Right atrium auricular region (tissue), 2 donors: ENCODE data around the gene PHKB. TPM values are rescaled to one million over a fixed set of nuclear protein-coding genes. Genes with fewer than 3 reads are reported as not detected.

Source experiments
- DNase-seq: peaks from one replicate; pipeline ENCODE4 v3.0.0-alpha.2; 2019; ENCODE audit warnings: low spot score
- H3K27ac ChIP-seq, 2 donors: fragments of 200-600 bp; sonication (generic); 1 replicate in 1 of 2; 2 replicates in 1 of 2; pipeline ENCODE4 v1.5.1; 2016 to 2019
- H3K27me3 ChIP-seq, 2 donors: fragments of 200-600 bp; sonication (generic); one replicate each; pipeline versions ENCODE4 v1.5.1 to v1.6.0; 2017 to 2019
- H3K36me3 ChIP-seq: fragments of 200-600 bp; sonication (generic); one replicate; pipeline ENCODE4 v1.5.1; 2016
- H3K4me1 ChIP-seq, 2 donors: fragments of 200-600 bp; sonication (generic); one replicate each; pipeline versions ENCODE4 v1.5.1 to v1.6.0; 2017 to 2019
- H3K4me3 ChIP-seq, 2 donors: fragments of 200-600 bp; sonication (generic); 1 replicate in 1 of 2; 2 replicates in 1 of 2; pipeline ENCODE4 v1.5.1; 2017 to 2019; ENCODE audit warnings: mild to moderate bottlenecking in 1 of 2, moderate library complexity in 1 of 2
- H3K9me3 ChIP-seq, 2 donors: fragments of 200-600 bp; sonication (generic); one replicate each; pipeline ENCODE4 v1.5.1; 2019
- total RNA-seq, 2 donors: library from RNA; depleted of rRNA; stranded (reverse); fragments of >200 nt; gene quantifications; one replicate each; pipeline ENCODE4 v1.1.0, GENCODE V29; 2016
- TF ChIP-seq, protein P1 (sequence below), 2 donors: fragments of 200-600 bp; sonication (generic); IDR thresholded peaks; one replicate each; pipeline ENCODE4 v1.5.1; 2019; ENCODE audit warnings: antibody characterized with exemption in 2 of 2

PHKB gene
- total RNA-seq, 2 donors from 2014 or later, result 43.4 to 43.7 TPM

DNA sequence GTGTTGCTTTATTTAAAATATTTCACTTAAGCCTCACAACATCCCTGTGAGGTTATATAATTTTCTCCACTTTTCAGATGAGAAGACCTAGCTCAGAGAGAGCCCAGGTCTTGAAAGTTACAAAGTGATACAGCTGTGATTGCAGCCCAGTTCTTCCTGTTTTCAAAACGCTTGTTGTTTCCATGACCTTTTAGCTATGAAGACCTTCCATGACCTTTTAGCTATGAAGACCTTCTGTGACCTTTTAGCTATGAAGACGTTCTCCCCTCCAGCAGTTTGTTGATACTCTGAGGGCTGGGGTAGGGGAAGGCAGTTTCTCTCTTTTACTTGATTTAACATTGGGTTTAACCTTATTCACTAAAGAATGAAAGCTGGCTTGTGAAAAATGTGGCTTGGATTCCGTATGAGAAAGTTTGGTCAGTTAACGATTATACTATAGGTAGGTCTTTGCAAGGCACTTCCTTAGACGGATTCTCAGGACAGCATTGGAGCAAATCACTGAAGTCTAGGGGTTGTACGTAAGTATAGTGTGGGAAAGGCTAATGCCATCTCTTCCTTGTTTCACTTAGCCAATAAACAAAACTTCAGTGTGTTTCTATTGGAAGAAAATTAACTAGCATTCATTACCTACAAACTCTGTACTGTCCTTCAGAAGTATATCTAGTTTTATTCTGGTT, 20.7 kb downstream of the PHKB start:
- Histone ChIP-seq H3K4me3 (no peak overlapping the region), H3K36me3 (no peaks in the 10 kb centered on the region), H3K4me1 (peaks cover 0 to 8% of the 10 kb centered on the region in 2 donors), H3K27ac (no peak overlapping the region), H3K27me3 (no peaks in the 10 kb centered on the region), H3K9me3 (no peaks in the 10 kb centered on the region)
- DNase-seq, result no peak
- TF ChIP-seq, protein P1, sequence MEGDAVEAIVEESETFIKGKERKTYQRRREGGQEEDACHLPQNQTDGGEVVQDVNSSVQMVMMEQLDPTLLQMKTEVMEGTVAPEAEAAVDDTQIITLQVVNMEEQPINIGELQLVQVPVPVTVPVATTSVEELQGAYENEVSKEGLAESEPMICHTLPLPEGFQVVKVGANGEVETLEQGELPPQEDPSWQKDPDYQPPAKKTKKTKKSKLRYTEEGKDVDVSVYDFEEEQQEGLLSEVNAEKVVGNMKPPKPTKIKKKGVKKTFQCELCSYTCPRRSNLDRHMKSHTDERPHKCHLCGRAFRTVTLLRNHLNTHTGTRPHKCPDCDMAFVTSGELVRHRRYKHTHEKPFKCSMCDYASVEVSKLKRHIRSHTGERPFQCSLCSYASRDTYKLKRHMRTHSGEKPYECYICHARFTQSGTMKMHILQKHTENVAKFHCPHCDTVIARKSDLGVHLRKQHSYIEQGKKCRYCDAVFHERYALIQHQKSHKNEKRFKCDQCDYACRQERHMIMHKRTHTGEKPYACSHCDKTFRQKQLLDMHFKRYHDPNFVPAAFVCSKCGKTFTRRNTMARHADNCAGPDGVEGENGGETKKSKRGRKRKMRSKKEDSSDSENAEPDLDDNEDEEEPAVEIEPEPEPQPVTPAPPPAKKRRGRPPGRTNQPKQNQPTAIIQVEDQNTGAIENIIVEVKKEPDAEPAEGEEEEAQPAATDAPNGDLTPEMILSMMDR (IDR thresholded peaks at IDR 0.05), result no peak

DNA sequence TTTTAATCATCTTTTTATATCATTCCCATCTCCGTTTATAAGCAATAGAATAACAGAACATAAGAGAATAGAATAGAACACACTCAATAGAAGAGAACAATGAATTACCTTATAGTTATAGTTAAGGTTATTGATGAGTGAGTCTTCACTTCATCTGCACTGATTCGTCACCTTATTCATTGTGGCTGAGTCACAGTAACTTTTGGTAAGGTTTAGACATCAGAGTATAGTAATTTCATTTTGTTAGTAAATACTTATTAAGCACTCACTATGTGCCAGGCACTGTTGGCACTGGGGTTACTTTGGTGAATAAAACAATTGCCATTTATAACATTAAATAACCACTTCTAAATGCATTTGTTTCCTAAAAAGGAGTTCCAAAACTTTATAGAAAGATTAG, 22.5 kb downstream of the PHKB start:
- no peak overlapping the region for H3K27ac ChIP-seq
- peaks cover 0 to 6% of the 10 kb centered on the region in 2 donors for H3K9me3 ChIP-seq

DNA sequence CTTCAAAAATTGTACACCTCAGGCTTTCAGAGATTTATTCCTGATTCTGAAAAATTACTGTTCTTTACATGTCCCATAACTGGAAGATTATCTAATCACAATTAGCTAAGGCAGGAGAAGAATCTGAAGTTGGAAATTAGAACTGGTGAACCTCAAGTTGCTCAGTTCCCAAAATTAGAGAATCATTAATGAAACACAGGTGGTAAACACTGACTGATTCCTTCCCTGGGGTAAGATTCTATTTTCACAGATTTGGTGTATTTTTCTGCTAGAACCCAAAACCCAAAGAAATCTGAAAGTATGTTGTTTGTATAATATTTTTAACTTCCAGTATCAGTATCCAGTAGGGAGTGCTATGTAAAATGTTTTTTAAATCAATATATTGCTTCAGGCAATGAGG, 25.7 kb downstream of the PHKB start:
- TF ChIP-seq, protein P1 (IDR thresholded peaks at IDR 0.05), result no peak
- Histone ChIP-seq H3K27me3 (no peaks in the 10 kb centered on the region), H3K4me3 (no peak overlapping the region), H3K4me1 (peaks cover 0 to 4% of the 10 kb centered on the region in 2 donors), H3K9me3 (peaks cover 0 to 30% of the 10 kb centered on the region in 2 donors), H3K27ac (no peak overlapping the region), H3K36me3 (no peaks in the 10 kb centered on the region)
- DNase-seq, result no peak

More for the DNA sequence above, 22.5 kb downstream of the PHKB start:
- Histone ChIP-seq H3K27me3 (no peaks in the 10 kb centered on the region), H3K36me3 (no peaks in the 10 kb centered on the region), H3K4me1 (peaks cover 0 to 7% of the 10 kb centered on the region in 2 donors), H3K4me3 (no peak overlapping the region)
- DNase-seq, result no peak
- TF ChIP-seq, protein P1 (IDR thresholded peaks at IDR 0.05), result no peak

DNA sequence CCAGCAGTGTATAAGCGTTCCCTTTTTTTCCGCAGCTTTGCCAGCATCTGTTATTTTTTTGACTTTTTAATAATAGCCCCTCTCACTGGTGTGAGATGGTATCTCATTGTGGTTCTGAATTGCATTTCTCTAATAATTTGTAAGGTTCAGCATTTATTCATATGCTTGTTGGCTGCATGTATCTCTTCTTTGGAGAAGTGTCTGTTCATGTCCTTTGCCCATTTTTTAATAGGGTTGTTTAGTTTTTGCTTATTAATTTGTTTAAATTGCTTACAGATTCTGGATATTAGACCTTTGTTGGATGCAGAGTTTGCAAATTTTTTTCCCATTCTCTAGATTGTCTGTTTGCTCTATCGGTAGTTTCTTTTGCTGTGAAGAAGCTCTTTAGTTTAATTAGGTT, 26.9 kb downstream of the PHKB start:
- TF ChIP-seq, protein P1 (IDR thresholded peaks at IDR 0.05), result no peak
- Histone ChIP-seq H3K4me3 (no peak overlapping the region), H3K27ac (no peak overlapping the region), H3K36me3 (no peaks in the 10 kb centered on the region), H3K9me3 (peaks cover 0 to 30% of the 10 kb centered on the region in 2 donors), H3K27me3 (no peaks in the 10 kb centered on the region), H3K4me1 (peaks cover 0 to 16% of the 10 kb centered on the region in 2 donors)
- no peak for DNase-seq

DNA sequence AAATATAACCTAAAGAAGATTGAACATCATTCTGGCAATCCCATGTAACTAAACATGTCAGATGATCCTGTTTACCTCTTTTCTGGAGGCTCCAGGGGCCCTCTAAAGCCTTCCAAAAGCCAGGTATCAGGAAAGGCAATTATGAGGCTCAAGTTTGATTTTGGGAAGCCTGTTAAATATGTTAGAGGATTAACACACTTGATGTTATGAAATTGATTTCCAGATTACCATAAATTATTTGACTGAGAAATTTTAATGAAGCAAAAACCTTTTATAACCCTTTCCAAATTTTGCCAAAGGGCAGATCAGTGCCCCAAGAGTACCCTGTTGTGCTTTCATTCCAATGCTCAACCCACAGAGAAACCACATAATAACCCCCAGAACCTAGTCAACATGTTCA, 29.3 kb downstream of the PHKB start:
- Histone ChIP-seq H3K4me3 (no peak overlapping the region), H3K27me3 (no peaks in the 10 kb centered on the region), H3K27ac (no peak overlapping the region), H3K36me3 (no peaks in the 10 kb centered on the region), H3K9me3 (peaks cover 0 to 30% of the 10 kb centered on the region in 2 donors), H3K4me1 (peaks cover 0 to 32% of the 10 kb centered on the region in 2 donors)
- TF ChIP-seq, protein P1 (IDR thresholded peaks at IDR 0.05), result no peak
- no peak for DNase-seq

DNA sequence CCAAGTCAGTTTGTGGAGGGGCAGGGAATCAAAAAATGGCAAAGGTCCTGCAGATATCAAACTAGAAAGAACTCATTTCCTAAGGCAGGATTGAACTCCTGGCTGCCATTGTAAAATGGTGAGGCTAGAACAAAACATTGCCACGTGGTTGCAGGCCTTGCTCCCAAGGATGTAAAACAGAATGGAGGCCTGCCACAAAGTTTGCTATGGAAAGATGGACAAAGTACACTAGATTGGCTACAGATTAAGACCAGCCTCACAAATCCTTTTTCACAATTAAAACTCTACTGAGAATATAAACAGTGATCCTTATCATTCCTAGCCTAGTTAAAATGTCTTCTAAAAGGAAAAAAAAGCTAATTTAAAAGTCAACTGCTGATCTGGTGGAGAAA, 30.9 kb downstream of the PHKB start:
- Histone ChIP-seq H3K36me3 (no peaks in the 10 kb centered on the region), H3K4me1 (peaks cover 0 to 33% of the 10 kb centered on the region in 2 donors), H3K27ac (peak overlapping the region; percentile 68 to 84), H3K4me3 (no peak overlapping the region), H3K9me3 (peaks cover 0 to 30% of the 10 kb centered on the region in 2 donors), H3K27me3 (no peaks in the 10 kb centered on the region)
- no peak for DNase-seq
- TF ChIP-seq, protein P1 (IDR thresholded peaks at IDR 0.05), result no peak
